Thyroid gland (tissue), 4 donors: Measurements from ENCODE around the gene DRAM1. TPM values are rescaled to one million over a fixed set of nuclear protein-coding genes. Genes with fewer than 3 reads are reported as not detected.
A peak's percentile ranks its signal among the peaks of the same experiment; 100 is the strongest.
"Not testable (repeated sequence)": the region's sequence is repeated elsewhere in the genome, so short reads cannot be mapped to it uniquely, and the experiment has no call there.

Experiments
- DNase-seq, 2 donors: peaks; one replicate each; pipeline ENCODE4 v3.0.0-alpha.2; 2019
- H3K27ac ChIP-seq, 3 donors: fragments of 200-600 bp; sonication (generic); 1 replicate in 2 of 3; 2 replicates in 1 of 3; pipeline ENCODE4 v1.5.1; 2016 to 2019; ENCODE audit warnings: mild to moderate bottlenecking in 1 of 3, moderate library complexity in 1 of 3
- H3K27me3 ChIP-seq: fragments of 200-600 bp; sonication (generic); one replicate; pipeline ENCODE4 v1.5.1; 2019
- H3K36me3 ChIP-seq, 2 donors: fragments of 200-600 bp; sonication (generic); one replicate each; pipeline ENCODE4 v1.5.1; 2016 to 2019
- H3K4me1 ChIP-seq, 2 donors: fragments of 200-600 bp; sonication (generic); one replicate each; pipeline ENCODE4 v1.5.1; 2017 to 2019
- H3K4me3 ChIP-seq, 3 donors: fragments of 200-600 bp; sonication (generic); replicated peaks in 1 of 3; 1 replicate in 2 of 3; 2 replicates in 1 of 3; pipeline ENCODE4 v1.5.1; 2016; ENCODE audit warnings: mild to moderate bottlenecking in 1 of 3
- H3K9me3 ChIP-seq: fragments of 200-600 bp; sonication (generic); one replicate; pipeline ENCODE4 v1.5.1; 2017
- POLR2A ChIP-seq, 2 donors: fragments of 450-650 bp; IDR thresholded peaks; one replicate each; pipeline ENCODE4 v1.6.1; 2017; ENCODE audit warnings: antibody characterized with exemption in 2 of 2, mild to moderate bottlenecking in 2 of 2, moderate library complexity in 1 of 2
- WGBS, 2 donors: methylation state at CpG; one replicate each; pipeline ENCODE4 v1.1.5; 2017; 5-methylcytosine and 5-hydroxymethylcytosine counted together
- intact Hi-C: fragments of 100-400 bp; cut with DNase I; formaldehyde crosslinking; loops from one replicate; pipeline ENCODE4 v1.15.1; 2023
- total RNA-seq, 4 donors: library from RNA; depleted of rRNA; stranded (reverse); fragments of >200 nt; gene quantifications; one replicate each; pipeline ENCODE4 v1.2.3, GENCODE V29; 2016
- TF ChIP-seq, protein P1 (sequence below), 6 experiments: fragments of 200-600 bp in 3 of 6; fragments of 450-650 bp in 3 of 6; sonication (generic) in 3 of 6; IDR thresholded peaks; one replicate each; pipeline ENCODE4 v1.5.1; 2016 to 2019; ENCODE audit warnings: antibody characterized with exemption in 6 of 6, mild to moderate bottlenecking in 2 of 6, inconsistent platforms in 1 of 6, moderate library complexity in 1 of 6

DRAM1 gene
- total RNA-seq, 4 donors from 2014 or later, result 7.8 to 31.0 (median 14.1) TPM

DNA sequence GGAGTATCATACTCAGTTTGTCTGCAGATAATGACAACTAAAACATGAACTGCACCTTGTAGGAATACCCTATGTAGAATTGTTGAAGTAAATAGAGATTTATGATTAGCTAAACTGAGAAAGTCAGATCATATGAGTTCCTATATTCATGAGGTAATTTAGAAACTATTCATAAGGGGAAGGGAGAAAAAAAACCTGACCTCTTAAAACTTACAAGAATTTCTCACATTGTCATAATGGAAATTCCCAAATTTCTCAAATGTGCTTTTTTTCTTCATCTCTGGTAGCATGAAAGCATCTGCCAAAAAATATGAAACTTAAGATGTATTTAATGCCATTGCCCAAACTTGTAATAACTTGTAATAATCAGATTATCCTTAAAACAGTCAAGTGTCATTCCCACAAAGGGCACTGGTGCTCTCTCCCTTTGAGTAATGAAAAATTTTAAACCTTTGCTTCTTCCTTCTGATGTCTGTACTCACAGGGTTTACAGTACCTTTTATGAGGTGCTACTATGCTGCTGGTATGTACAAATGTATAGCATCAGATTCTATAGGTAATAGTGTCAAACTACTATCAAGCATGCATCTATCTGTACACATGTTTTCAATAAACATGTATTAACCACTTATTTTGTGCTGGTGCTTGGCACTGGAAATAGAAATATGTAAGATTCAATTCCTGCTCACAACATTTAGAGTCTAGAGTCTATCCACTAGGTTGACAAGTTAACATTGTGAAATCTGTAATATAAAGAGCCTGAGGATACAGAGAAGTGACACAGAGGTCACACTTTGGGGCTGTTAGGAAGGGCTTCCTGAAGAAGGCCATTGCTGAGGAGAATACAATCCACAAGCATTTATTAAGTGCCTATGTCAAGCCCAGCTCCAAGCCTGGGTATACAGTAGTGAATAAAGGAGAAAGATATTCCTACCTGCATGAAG, 17.4 kb upstream of the DRAM1 start:
- Histone ChIP-seq H3K4me1 (no peaks in the 10 kb centered on the region), H3K27ac (no peak overlapping the region), H3K4me3 (no peak overlapping the region), H3K27me3 (no peaks in the 10 kb centered on the region), H3K36me3 (no peaks in the 10 kb centered on the region), H3K9me3 (no peaks in the 10 kb centered on the region)
- intact Hi-C loops, result no loop called here
- DNase-seq, result no peak
- TF ChIP-seq POLR2A (IDR thresholded peaks at IDR 0.05), result no peak
- TF ChIP-seq, protein P1, sequence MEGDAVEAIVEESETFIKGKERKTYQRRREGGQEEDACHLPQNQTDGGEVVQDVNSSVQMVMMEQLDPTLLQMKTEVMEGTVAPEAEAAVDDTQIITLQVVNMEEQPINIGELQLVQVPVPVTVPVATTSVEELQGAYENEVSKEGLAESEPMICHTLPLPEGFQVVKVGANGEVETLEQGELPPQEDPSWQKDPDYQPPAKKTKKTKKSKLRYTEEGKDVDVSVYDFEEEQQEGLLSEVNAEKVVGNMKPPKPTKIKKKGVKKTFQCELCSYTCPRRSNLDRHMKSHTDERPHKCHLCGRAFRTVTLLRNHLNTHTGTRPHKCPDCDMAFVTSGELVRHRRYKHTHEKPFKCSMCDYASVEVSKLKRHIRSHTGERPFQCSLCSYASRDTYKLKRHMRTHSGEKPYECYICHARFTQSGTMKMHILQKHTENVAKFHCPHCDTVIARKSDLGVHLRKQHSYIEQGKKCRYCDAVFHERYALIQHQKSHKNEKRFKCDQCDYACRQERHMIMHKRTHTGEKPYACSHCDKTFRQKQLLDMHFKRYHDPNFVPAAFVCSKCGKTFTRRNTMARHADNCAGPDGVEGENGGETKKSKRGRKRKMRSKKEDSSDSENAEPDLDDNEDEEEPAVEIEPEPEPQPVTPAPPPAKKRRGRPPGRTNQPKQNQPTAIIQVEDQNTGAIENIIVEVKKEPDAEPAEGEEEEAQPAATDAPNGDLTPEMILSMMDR (IDR thresholded peaks at IDR 0.05), result no peak

DNA sequence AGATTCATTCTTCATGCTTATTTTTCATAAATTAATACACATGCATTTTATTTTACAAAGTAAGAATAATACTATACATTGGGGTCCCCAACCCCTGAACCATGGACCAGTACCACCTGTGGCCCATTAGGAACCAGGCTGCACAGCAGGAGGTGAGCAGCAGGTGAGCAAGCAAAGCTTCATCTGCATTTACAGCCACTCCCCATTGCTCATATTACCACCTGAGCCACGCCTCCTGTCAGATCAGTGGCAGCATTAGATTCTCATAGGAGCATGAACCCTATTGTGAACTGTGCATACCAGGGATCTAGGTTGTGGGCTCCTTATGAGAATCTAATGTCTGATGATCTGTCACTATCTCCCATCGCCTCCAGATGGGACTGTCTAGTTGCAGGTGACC, 15.7 kb upstream of the DRAM1 start:
- H3K27me3 ChIP-seq, H3K4me1 ChIP-seq, H3K36me3 ChIP-seq, intact Hi-C loops, H3K4me3 ChIP-seq, H3K9me3 ChIP-seq, DNase-seq, H3K27ac ChIP-seq: not testable (repeated sequence)
- 91 to 95% methylated on average over 2 of the region's 2 CpGs for WGBS, 2 donors

DNA sequence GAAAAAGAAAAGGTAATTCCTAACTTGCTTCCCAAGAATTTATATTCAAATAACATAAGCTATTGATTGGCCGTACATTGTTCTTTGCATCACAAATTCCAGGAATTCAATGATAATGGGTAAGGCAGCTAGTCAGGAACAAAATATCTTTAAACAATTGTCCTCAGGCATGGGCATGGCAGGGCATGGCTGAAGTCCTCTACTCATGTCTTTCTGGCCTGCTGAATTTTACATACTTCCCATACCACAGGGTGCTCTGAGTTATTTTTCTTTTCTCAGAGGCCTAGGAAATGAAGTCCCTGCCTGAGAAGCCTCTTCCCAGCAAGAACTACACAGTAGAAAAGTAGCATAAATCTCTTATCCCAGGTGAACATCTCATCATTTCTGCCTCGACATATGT, 15.1 kb upstream of the DRAM1 start:
- Histone ChIP-seq H3K4me3 (no peak overlapping the region), H3K27me3 (no peaks in the 10 kb centered on the region), H3K27ac (no peak overlapping the region), H3K9me3 (no peaks in the 10 kb centered on the region), H3K4me1 (no peaks in the 10 kb centered on the region), H3K36me3 (no peaks in the 10 kb centered on the region)
- intact Hi-C loops, result no loop called here
- no peak for DNase-seq
- 95 to 97% methylated on average over 2 of the region's 2 CpGs for WGBS, 2 donors
- TF ChIP-seq POLR2A (IDR thresholded peaks at IDR 0.05), result no peak

DNA sequence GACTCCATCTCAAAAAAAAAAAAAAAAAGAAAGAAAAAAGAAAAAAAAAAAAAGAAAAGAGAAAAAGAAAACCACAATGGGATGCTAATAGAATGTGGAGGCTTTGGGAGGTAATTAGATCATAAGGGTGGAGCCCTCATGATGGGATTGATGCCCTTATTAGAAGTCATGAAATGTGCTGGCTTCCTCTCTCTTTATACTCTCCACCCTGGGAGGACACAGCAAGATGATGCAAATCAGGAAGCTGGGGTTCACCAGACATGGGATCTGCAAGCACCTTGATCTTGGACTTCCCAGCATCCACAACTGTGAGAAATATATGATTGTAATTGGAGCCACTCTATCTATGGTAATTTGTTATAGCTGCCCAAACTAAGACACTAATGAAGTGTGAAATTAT, 13.4 kb upstream of the DRAM1 start:
- H3K4me1 ChIP-seq, result no peaks in the 10 kb centered on the region
- no peak overlapping the region for H3K27ac ChIP-seq
- intact Hi-C loops, result no loop called here
- no peaks in the 10 kb centered on the region for H3K36me3 ChIP-seq
- DNase-seq, result no peak
- TF ChIP-seq, protein P1 (IDR thresholded peaks at IDR 0.05), result no peak
- no peak for TF ChIP-seq POLR2A (IDR thresholded peaks at IDR 0.05)
- H3K27me3 ChIP-seq, result no peaks in the 10 kb centered on the region
- no peak overlapping the region for H3K4me3 ChIP-seq
- no peaks in the 10 kb centered on the region for H3K9me3 ChIP-seq

DNA sequence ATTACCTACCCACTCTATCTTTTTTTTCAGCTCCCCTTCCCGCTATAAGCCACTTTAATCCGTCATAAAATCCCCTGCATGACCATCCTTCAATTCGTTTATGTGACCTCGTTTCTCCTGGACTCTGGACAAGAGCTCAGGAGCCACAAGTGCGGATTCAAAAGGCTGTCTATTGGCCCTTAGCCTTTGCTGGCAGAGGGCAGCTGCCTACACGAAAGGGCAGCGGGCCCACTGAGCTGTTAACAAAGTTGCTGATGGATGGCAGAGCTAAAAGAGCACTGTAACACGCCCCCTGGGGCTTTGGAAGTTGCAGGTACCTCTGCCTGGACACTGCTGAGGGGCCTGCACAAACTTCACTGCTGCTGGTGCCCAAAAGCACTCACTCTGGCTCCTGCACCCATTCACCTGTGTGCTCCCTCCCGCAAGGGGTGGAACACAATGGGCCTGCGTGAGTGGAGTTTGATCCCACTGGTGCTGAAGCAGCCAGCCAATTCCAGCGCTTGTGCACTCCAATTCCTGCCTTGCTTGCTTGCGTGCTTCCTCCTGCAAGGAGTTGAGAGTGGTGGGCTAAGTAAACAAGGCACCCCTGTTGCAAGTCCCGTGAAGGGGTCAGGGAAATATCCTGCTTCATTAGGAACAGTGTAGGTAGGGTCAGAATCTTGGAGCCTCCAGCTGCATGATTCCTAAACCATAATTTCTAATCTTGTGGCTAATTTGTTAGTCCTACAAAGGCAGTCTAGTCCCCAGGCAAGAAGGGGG, 10.6 kb upstream of the DRAM1 start:
- intact Hi-C loops, result no loop called here
- Histone ChIP-seq H3K27ac (no peak overlapping the region), H3K27me3 (no peaks in the 10 kb centered on the region), H3K36me3 (no peaks in the 10 kb centered on the region), H3K9me3 (no peaks in the 10 kb centered on the region), H3K4me1 (no peaks in the 10 kb centered on the region), H3K4me3 (no peak overlapping the region)
- 31 to 46% methylated on average over 11 to 13 of the region's 13 CpGs for WGBS, 2 donors
- peak; percentile 35 to 50 for DNase-seq
- TF ChIP-seq, protein P1 (IDR thresholded peaks at IDR 0.05), result no peak
- TF ChIP-seq POLR2A (IDR thresholded peaks at IDR 0.05), result no peak

DNA sequence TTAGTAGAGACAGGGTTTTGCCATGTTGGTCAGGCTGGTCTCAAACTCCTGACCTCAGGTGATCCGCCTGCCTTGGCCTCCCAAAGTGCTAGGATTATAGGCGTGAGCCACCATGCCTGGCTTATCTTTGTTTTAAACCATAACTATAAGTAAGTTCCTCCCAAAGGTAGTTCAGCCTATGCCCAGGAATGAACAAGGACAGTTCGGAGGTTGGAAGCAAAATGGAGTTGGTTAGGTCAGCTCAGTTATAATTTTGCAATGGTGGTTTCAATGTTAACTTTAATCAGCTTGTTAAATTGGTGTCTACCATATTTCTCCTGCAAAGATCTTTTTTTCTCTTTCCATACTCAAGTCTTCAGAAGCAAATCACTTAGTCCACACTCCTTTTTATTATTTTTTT, 9.8 kb upstream of the DRAM1 start:
- H3K36me3 ChIP-seq, DNase-seq, H3K4me1 ChIP-seq, intact Hi-C loops, H3K27ac ChIP-seq, H3K4me3 ChIP-seq, H3K9me3 ChIP-seq, H3K27me3 ChIP-seq: not testable (repeated sequence)
- 98% methylated on average over 3 of the region's 3 CpGs for whole genome bisulfite sequencing, 2 donors
